ENCODE measurements around the gene PPP2R5C. TPM values are rescaled to one million over a fixed set of nuclear protein-coding genes. Genes with fewer than 3 reads are reported as not detected.

The PPP2R5C gene
- total and polyA plus RNA-seq, 2 of the 4 experiments (the other 2 are of a cell fraction): 65.9 to 78.7 TPM

GRCh38 chr14:101826351-101826750, 64.8 kb downstream of the PPP2R5C start:
- ATAC-seq (ENCODE audit: low read depth) (no peak), DNase-seq (no peak)
- CTCF ChIA-PET: interaction anchor here (1.8 kb wide), 1 partner anchor 10 kb away, joined by 5 read pairs; no protein-coding TSS in a partner anchor
- Histone ChIP-seq H4K91ac (ENCODE audit: insufficient read depth, low read depth, low read length) (no peak overlapping the region), H2AK9ac (replicated peaks; ENCODE audit: low read depth, low read length, poor library complexity) (no peak overlapping the region), H3K4me2 (ENCODE audit: low read depth, low read length) (no peak overlapping the region), H2BK120ac (ENCODE audit: low read depth, low read length) (no peak overlapping the region), H2BK15ac (ENCODE audit: low read depth, low read length) (no peak overlapping the region), H3K36me3 (ENCODE audit: control insufficient read depth, insufficient read depth, low read length) (peaks cover 1% of the 10 kb centered on the region; the same call in 1 of the 2 replicates), H3K23ac (ENCODE audit: low read depth, low read length) (no peak overlapping the region), H3K4me1 (ENCODE audit: control insufficient read depth, insufficient read depth, low read length) (peaks cover 18% of the 10 kb centered on the region), H3K56ac (ENCODE audit: extremely low read depth, insufficient read depth, low read length) (no peak overlapping the region), H3K18ac (ENCODE audit: low read depth, low read length) (no peak overlapping the region), H3K27ac (ENCODE audit: insufficient read depth, low read length) (no peak overlapping the region), H3K79me1 (ENCODE audit: low read depth in 1 of 2, low read length in 2 of 2) (peaks cover 55 to 69% of the 10 kb centered on the region in 2 experiments), H3K4ac (ENCODE audit: low read depth, low read length) (no peak overlapping the region), H4K8ac (ENCODE audit: low read depth in 2 of 2, low read length in 2 of 2) (no peak overlapping the region), H4K5ac (ENCODE audit: low read depth, low read length) (no peak overlapping the region), H3K27me3 (ENCODE audit: control insufficient read depth, insufficient read depth, low read length) (no peaks in the 10 kb centered on the region), H2BK5ac (ENCODE audit: low read depth, low read length, poor library complexity, severe bottlenecking) (no peak overlapping the region), H3K9me3 (ENCODE audit: control insufficient read depth, insufficient read depth, low read length) (no peaks in the 10 kb centered on the region), H3K14ac (replicated peaks; ENCODE audit: low read depth, low read length) (no peak overlapping the region), H3K4me3 (ENCODE audit: insufficient read depth, low read depth, low read length) (no peak overlapping the region), H3K9me1 (ENCODE audit: insufficient read depth, low read length) (peaks cover 18% of the 10 kb centered on the region), H2AFZ (replicated peaks; ENCODE audit: low read length, poor library complexity) (no peak overlapping the region), H3K9ac (ENCODE audit: low read depth, low read length) (no peak overlapping the region), H4K20me1 (ENCODE audit: insufficient read depth, low read length) (peaks cover 79% of the 10 kb centered on the region), H2AK5ac (ENCODE audit: low read depth, low read length) (no peak overlapping the region), H2BK20ac (ENCODE audit: low read depth, low read length) (no peak overlapping the region)
- POLR2A ChIA-PET (ENCODE audit: unreplicated experiment): no interaction called here
- no TSS peak for BruUV-seq (replicated peaks)
- in situ Hi-C loops (cut with MboI; ENCODE audit: low sequenced_read_pairs): no loop called here
- intact Hi-C loops (cut with micrococcal nuclease): no loop called here
- TF ChIP-seq RFX5 (IDR thresholded peaks at IDR 0.05; ENCODE audit: low read depth, low read length) (no peak), RAD21 (IDR thresholded peaks at IDR 0.05; ENCODE audit: low read length) (no peak), POLR2A (IDR thresholded peaks at IDR 0.05; ENCODE audit: low read depth, low read length) (no peak), USF2 (IDR thresholded peaks at IDR 0.05; ENCODE audit: low read depth, low read length) (no peak), RCOR1 (IDR thresholded peaks at IDR 0.05; ENCODE audit: insufficient replicate concordance, low read length) (no peak), MXI1 (IDR thresholded peaks at IDR 0.05; ENCODE audit: borderline replicate concordance, low read depth, low read length) (no peak), MAFK (IDR thresholded peaks at IDR 0.05; ENCODE audit: low read depth, low read length) (no peak), ELK1 (IDR thresholded peaks at IDR 0.05; ENCODE audit: borderline replicate concordance, low read depth, low read length) (no peak), CHD1 (IDR thresholded peaks at IDR 0.05; ENCODE audit: low read depth, low read length) (no peak), SMC3 (IDR thresholded peaks at IDR 0.05; ENCODE audit: low read depth, low read length) (no peak), FOS (IDR thresholded peaks at IDR 0.05; ENCODE audit: low read depth, low read length) (no peak), CTCF (conservative IDR thresholded peaks at IDR 0.05; ENCODE audit: low read depth, low read length) (no peak), NFE2L2 (IDR thresholded peaks at IDR 0.05; ENCODE audit: low read depth, low read length) (no peak), CEBPB (IDR thresholded peaks at IDR 0.05; ENCODE audit: low read depth, low read length) (no peak), BHLHE40 (IDR thresholded peaks at IDR 0.05; ENCODE audit: low read depth, low read length) (no peak), MAZ (IDR thresholded peaks at IDR 0.05; ENCODE audit: borderline replicate concordance, low read depth, low read length) (no peak)
- dilution Hi-C loops (cut with HindIII; ENCODE audit: low sequenced_read_pairs, unreplicated experiment): no loop called here
